Measurements from ENCODE around the gene PRM1. TPM values are rescaled to one million over a fixed set of nuclear protein-coding genes. Genes with fewer than 3 reads are reported as not detected.

The PRM1 gene
- total RNA-seq, 1 donor = not detected

- no peak overlapping the region for H3K4me3 ChIP-seq (ENCODE audit: low read depth, low read length)
- no peak for DNase-seq (ENCODE audit: low read depth)
- TF ChIP-seq, protein P1, sequence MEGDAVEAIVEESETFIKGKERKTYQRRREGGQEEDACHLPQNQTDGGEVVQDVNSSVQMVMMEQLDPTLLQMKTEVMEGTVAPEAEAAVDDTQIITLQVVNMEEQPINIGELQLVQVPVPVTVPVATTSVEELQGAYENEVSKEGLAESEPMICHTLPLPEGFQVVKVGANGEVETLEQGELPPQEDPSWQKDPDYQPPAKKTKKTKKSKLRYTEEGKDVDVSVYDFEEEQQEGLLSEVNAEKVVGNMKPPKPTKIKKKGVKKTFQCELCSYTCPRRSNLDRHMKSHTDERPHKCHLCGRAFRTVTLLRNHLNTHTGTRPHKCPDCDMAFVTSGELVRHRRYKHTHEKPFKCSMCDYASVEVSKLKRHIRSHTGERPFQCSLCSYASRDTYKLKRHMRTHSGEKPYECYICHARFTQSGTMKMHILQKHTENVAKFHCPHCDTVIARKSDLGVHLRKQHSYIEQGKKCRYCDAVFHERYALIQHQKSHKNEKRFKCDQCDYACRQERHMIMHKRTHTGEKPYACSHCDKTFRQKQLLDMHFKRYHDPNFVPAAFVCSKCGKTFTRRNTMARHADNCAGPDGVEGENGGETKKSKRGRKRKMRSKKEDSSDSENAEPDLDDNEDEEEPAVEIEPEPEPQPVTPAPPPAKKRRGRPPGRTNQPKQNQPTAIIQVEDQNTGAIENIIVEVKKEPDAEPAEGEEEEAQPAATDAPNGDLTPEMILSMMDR (IDR thresholded peaks at IDR 0.05; ENCODE audit: insufficient read depth, low read depth, low read length) = no peak
Observed at GRCh38 chr16:11245222-11245737, 35.9 kb downstream of the PRM1 start.

- H3K4me3 ChIP-seq (ENCODE audit: low read depth, low read length) = no peak overlapping the region
- no peak for DNase-seq (ENCODE audit: low read depth)
- TF ChIP-seq, protein P1 (IDR thresholded peaks at IDR 0.05; ENCODE audit: insufficient read depth, low read depth, low read length) = no peak
Observed at GRCh38 chr16:11242658-11243057, 38.5 kb downstream of the PRM1 start.

GRCh38 chr16:11241480-11242204 is 39.5 kb downstream of the PRM1 start:
- TF ChIP-seq, protein P1 (IDR thresholded peaks at IDR 0.05; ENCODE audit: insufficient read depth, low read depth, low read length) = no peak
- no peak for DNase-seq (ENCODE audit: low read depth)
- H3K4me3 ChIP-seq (ENCODE audit: low read depth, low read length) = no peak overlapping the region

DNA sequence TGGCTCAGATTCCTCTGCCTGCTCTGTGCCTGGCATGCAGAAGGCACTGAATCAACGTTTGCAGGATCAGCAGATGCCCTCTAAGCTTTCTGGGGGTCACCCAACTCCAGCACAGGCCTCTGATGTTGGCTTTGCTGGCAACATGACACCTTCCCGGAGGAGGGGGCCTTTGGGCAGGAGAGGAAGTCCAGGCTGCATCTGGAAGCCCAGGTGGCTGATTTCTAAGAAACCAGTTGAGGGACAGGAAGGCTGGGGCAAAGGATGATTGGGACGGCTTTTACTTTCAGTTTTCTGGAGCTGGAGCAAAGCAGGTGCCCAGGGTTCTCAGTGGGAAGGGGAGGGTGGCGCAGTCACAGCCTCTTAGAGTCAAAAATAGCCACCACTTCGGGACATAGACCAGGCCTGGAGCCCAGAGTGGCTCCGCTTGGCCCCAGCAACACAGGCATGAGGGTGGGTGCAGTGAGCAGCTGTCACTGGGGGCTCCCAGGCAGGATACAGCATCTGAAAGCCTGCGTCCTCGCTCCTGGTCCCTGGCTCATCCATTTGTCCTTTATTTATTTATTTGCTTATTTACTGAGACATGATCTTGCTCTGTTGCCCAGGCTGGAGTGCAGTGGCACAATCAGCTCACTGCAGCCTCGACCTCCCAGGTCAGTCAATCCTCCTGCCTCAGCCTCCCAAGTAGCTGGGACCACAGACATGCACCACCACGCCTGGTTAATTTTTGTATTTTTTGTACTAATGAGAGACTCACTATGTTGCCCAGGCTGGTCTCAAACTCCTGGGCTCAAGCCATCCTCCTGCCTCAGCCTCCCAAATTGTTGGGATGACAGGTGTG is 40.3 kb downstream of the PRM1 start:
- TF ChIP-seq, protein P1 (IDR thresholded peaks at IDR 0.05; ENCODE audit: insufficient read depth, low read depth, low read length) = no peak
- H3K4me3 ChIP-seq (ENCODE audit: low read depth, low read length) = no peak overlapping the region
- DNase-seq (ENCODE audit: low read depth) = no peak

DNA sequence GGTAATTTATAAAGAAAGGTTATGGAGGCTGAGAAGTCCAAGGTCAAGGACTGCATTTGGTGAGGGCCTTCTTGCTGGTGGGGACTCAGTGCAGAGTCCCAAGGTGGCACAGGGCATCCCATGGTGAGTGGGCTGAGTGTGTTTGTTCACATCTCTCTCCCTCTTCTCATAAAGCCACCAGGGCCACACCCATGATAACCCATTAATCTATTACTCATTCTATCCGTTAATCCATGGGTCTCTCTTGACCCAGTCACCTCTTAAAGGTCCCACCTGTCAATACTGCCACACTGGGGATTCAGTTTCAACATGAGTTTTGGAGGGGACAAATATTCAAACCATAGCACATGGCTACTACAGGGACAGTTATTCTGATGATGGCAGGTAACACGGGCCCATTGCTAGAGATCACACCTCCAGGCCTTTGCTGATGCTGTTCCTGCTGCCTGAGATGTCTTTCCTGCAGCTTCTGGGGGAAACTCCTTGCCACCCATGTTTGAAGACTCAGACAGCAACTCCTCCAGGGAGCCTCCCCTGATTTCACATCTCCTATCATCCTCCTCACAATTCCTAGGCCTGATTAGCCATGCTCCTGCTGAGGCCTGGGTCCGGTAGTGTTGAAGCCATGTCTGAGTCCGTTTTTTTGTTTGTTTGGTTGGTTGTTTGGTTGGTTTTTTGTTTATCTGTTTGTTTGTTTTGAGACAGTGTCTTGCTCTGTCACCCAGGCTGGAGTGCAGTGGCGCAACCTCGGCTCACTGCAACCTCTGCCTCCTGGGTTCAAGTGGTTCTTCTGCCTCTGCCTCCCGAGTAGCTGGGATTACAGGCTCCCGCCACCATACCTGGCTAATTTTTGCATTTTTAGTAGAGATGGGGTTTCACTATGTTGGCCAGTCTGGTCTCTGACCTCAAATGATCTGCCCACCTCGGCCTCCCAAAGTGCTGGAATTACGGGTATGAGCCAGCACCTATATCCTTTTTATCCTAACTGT is 41.2 kb downstream of the PRM1 start:
- TF ChIP-seq, protein P1 (IDR thresholded peaks at IDR 0.05; ENCODE audit: insufficient read depth, low read depth, low read length) = no peak
- DNase-seq (ENCODE audit: low read depth) = no peak
- no peak overlapping the region for H3K4me3 ChIP-seq (ENCODE audit: low read depth, low read length)

All from fibroblast of villous mesenchyme (primary cell).